ENCODE measurements around the gene SPTAN1.

SPTAN1 gene

DNA sequence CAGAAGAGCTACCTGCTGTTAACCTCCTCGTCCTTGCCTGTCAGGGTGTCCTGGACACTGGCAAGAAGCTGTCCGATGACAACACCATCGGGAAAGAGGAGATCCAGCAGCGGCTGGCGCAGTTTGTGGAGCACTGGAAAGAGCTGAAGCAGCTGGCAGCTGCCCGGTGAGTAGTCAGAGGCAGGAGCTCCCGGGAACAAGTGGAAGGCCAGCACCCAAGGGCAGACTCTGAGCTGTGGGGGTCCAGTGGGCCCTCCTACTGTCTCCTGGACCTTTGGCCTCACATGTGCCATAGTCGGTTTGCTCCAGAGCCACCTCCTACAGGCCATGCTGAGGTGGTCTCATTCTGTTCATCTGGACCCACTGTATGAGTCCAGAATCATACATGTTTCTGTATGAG, 65.6 kb downstream of the SPTAN1 start:
- H3K4me3 ChIP-seq (ENCODE audit: insufficient read depth in 1 of 2, low read depth in 1 of 2, low read length in 2 of 2), result no peak overlapping the region
- no peak overlapping the region for H2BK15ac ChIP-seq (ENCODE audit: low read depth, poor library complexity, severe bottlenecking)
- no peak overlapping the region for H2AK5ac ChIP-seq (ENCODE audit: low read length, severe bottlenecking)
- H2BK12ac ChIP-seq (ENCODE audit: low read length in 2 of 2), result no peak overlapping the region
- no peak overlapping the region for H3K4me2 ChIP-seq (ENCODE audit: low read length, poor library complexity, severe bottlenecking)
- H3K14ac ChIP-seq (ENCODE audit: low read length in 2 of 2), result no peak overlapping the region
- H3K9me3 ChIP-seq (ENCODE audit: control insufficient read depth, low read length), result no peaks in the 10 kb centered on the region
- whole genome bisulfite sequencing, result 98% methylated on average over 8 of the region's 8 CpGs
- H2AFZ ChIP-seq (ENCODE audit: low read depth, low read length), result no peak overlapping the region
- DNase-seq, result no peak
- peaks cover 85 to 93% of the 10 kb centered on the region in 2 experiments for H3K36me3 ChIP-seq (ENCODE audit: control insufficient read depth in 1 of 2, insufficient read depth in 2 of 2, low read depth in 1 of 2, low read length in 2 of 2)
- no peak overlapping the region for H2BK120ac ChIP-seq (ENCODE audit: low read depth, low read length)
- H3K4me1 ChIP-seq (ENCODE audit: control insufficient read depth, insufficient read depth, low read depth, low read length), result no peaks in the 10 kb centered on the region
- no peaks in the 10 kb centered on the region for H3K27me3 ChIP-seq (ENCODE audit: control insufficient read depth in 1 of 2, insufficient read depth in 1 of 2, low read length in 2 of 2)
- no peak overlapping the region for H3K23ac ChIP-seq (ENCODE audit: low read length in 2 of 2)
- no peak overlapping the region for H3K4ac ChIP-seq (ENCODE audit: low read depth in 1 of 2, low read length in 2 of 2)
- H2BK5ac ChIP-seq (ENCODE audit: low read depth, low read length, poor library complexity, severe bottlenecking), result no peak overlapping the region
- peaks cover 16% of the 10 kb centered on the region for H3K79me1 ChIP-seq (replicated peaks; ENCODE audit: low read length, poor library complexity, severe bottlenecking)
- H4K8ac ChIP-seq (ENCODE audit: low read length), result no peak overlapping the region
- H3K27ac ChIP-seq (ENCODE audit: low read length, poor library complexity, severe bottlenecking), result no peak overlapping the region
- H4K91ac ChIP-seq (ENCODE audit: low read length), result no peak overlapping the region
- H3K18ac ChIP-seq (ENCODE audit: low read depth in 1 of 2, low read length in 2 of 2), result no peak overlapping the region
- H3K9ac ChIP-seq (ENCODE audit: low read length), result no peak overlapping the region

DNA sequence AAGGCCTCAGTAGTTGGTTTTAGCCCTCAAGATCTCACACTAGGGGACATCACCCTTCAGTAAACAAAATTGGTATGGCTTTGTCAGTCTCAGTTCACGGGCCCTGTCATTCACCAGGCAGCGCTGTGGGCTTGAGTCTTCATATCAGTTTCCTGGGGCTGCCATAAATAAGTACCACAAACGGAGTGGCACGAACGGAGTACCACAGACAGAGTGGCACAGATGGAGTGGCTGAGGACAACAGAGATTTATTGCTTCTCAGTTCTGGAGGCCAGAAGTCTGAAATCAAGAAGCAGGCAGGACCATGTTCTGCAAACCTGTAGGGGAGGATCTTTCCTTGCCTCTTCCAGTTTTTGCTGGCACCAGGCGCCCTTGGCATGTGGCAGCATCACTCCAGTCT, 66.7 kb downstream of the SPTAN1 start:
- Histone ChIP-seq H3K27me3 (ENCODE audit: control insufficient read depth in 1 of 2, insufficient read depth in 1 of 2, low read length in 2 of 2) (no peaks in the 10 kb centered on the region), H2AFZ (ENCODE audit: low read depth, low read length) (no peak overlapping the region), H4K8ac (ENCODE audit: low read length) (no peak overlapping the region), H2BK120ac (ENCODE audit: low read depth, low read length) (no peak overlapping the region), H3K4me2 (ENCODE audit: low read length, poor library complexity, severe bottlenecking) (no peak overlapping the region), H3K36me3 (ENCODE audit: control insufficient read depth in 1 of 2, insufficient read depth in 2 of 2, low read depth in 1 of 2, low read length in 2 of 2) (peaks cover 80 to 93% of the 10 kb centered on the region in 2 experiments), H2AK5ac (ENCODE audit: low read length, severe bottlenecking) (no peak overlapping the region), H3K9me3 (ENCODE audit: control insufficient read depth, low read length) (no peaks in the 10 kb centered on the region), H3K4me3 (ENCODE audit: insufficient read depth in 1 of 2, low read depth in 1 of 2, low read length in 2 of 2) (no peak overlapping the region), H3K18ac (ENCODE audit: low read depth in 1 of 2, low read length in 2 of 2) (no peak overlapping the region), H2BK5ac (ENCODE audit: low read depth, low read length, poor library complexity, severe bottlenecking) (no peak overlapping the region), H3K79me1 (replicated peaks; ENCODE audit: low read length, poor library complexity, severe bottlenecking) (peaks cover 12% of the 10 kb centered on the region), H3K9ac (ENCODE audit: low read length) (no peak overlapping the region), H3K4me1 (ENCODE audit: control insufficient read depth, insufficient read depth, low read depth, low read length) (no peaks in the 10 kb centered on the region), H4K91ac (ENCODE audit: low read length) (no peak overlapping the region), H2BK15ac (ENCODE audit: low read depth, poor library complexity, severe bottlenecking) (no peak overlapping the region), H2BK12ac (ENCODE audit: low read length in 2 of 2) (no peak overlapping the region), H3K14ac (ENCODE audit: low read length in 2 of 2) (no peak overlapping the region), H3K27ac (ENCODE audit: low read length, poor library complexity, severe bottlenecking) (no peak overlapping the region), H3K4ac (ENCODE audit: low read depth in 1 of 2, low read length in 2 of 2) (no peak overlapping the region), H3K23ac (ENCODE audit: low read length in 2 of 2) (no peak overlapping the region)
- WGBS, result 98% methylated on average over 6 of the region's 6 CpGs
- no peak for DNase-seq

DNA sequence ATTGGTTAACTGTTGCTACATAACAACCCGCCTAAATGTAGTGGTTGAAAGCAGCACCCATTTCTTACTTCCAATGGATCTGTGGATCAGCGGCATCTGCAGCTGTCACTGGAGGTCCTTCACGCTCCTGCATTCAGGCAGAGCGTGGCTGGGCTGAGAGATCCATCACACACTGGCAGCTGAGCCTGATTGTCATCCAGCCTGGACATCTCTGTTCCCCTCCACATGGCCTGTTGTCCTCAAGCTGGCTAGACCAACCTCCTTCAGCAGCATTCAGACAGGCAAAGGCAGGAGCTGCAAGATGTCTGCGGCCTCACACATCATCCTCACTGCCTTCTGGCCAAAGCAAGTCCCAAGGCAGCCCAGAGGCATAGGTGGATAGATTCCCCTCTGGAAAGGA, 67.4 kb downstream of the SPTAN1 start:
- Histone ChIP-seq H3K14ac (ENCODE audit: low read length in 2 of 2) (no peak overlapping the region), H3K23ac (ENCODE audit: low read length in 2 of 2) (no peak overlapping the region), H3K4ac (ENCODE audit: low read depth in 1 of 2, low read length in 2 of 2) (no peak overlapping the region), H4K8ac (ENCODE audit: low read length) (no peak overlapping the region), H2BK12ac (ENCODE audit: low read length in 2 of 2) (no peak overlapping the region), H3K27ac (ENCODE audit: low read length, poor library complexity, severe bottlenecking) (no peak overlapping the region), H2BK5ac (ENCODE audit: low read depth, low read length, poor library complexity, severe bottlenecking) (no peak overlapping the region), H3K18ac (ENCODE audit: low read depth in 1 of 2, low read length in 2 of 2) (no peak overlapping the region), H3K79me1 (replicated peaks; ENCODE audit: low read length, poor library complexity, severe bottlenecking) (peaks cover 16% of the 10 kb centered on the region), H2BK120ac (ENCODE audit: low read depth, low read length) (no peak overlapping the region), H3K4me2 (ENCODE audit: low read length, poor library complexity, severe bottlenecking) (no peak overlapping the region), H3K36me3 (ENCODE audit: control insufficient read depth in 1 of 2, insufficient read depth in 2 of 2, low read depth in 1 of 2, low read length in 2 of 2) (peaks cover 82 to 93% of the 10 kb centered on the region in 2 experiments), H2BK15ac (ENCODE audit: low read depth, poor library complexity, severe bottlenecking) (no peak overlapping the region), H2AFZ (ENCODE audit: low read depth, low read length) (no peak overlapping the region), H3K9me3 (ENCODE audit: control insufficient read depth, low read length) (no peaks in the 10 kb centered on the region), H3K27me3 (ENCODE audit: control insufficient read depth in 1 of 2, insufficient read depth in 1 of 2, low read length in 2 of 2) (no peaks in the 10 kb centered on the region), H3K4me3 (ENCODE audit: insufficient read depth in 1 of 2, low read depth in 1 of 2, low read length in 2 of 2) (no peak overlapping the region), H4K91ac (ENCODE audit: low read length) (no peak overlapping the region), H3K9ac (ENCODE audit: low read length) (no peak overlapping the region), H3K4me1 (ENCODE audit: control insufficient read depth, insufficient read depth, low read depth, low read length) (no peaks in the 10 kb centered on the region), H2AK5ac (ENCODE audit: low read length, severe bottlenecking) (no peak overlapping the region)
- DNase-seq, result no peak
- WGBS, result 99% methylated on average over 5 of the region's 5 CpGs

DNA sequence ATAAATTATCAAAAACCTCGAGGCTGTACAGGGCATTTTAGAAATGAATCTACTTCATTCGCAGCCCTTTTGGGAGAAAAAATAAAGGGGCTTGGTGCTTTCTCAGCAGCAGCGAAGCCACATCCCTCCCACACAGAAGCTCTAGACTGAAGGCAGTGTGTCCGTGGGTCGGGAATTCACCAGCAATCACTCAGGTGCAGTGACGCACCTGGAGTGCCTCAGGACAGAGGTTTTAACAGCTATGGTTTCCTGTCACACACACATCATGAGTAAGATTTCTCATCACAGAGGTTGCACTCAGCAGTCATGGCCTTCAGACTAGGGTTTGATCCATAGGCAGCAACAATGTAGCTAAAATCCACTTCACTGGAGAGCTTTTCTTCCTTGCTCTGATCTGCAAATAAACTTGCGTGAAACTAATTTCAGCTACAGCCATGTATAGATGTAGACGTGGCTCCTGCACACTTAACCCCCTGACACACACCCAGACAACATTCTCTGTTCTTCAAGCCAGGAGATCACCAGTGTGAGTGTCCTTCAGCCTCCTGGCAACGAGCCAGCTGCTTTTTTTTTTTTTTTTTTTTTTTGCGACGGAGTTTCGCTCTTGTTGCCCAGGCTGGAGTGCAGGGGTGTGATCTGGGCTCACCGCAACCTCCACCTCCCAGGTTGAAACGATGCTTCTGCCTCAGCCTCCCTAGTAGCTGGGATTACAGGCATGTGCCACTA, 69.5 kb downstream of the SPTAN1 start:
- 94% methylated on average over 14 of the region's 14 CpGs for WGBS

More for the DNA sequence above, 69.5 kb downstream of the SPTAN1 start:
- H3K14ac ChIP-seq (ENCODE audit: low read length in 2 of 2), result no peak overlapping the region
- no peak overlapping the region for H2AK5ac ChIP-seq (ENCODE audit: low read length, severe bottlenecking)
- no peak overlapping the region for H2BK12ac ChIP-seq (ENCODE audit: low read length in 2 of 2)
- no peak overlapping the region for H3K4me3 ChIP-seq (ENCODE audit: insufficient read depth in 1 of 2, low read depth in 1 of 2, low read length in 2 of 2)
- H3K9me3 ChIP-seq (ENCODE audit: control insufficient read depth, low read length), result no peaks in the 10 kb centered on the region
- H3K23ac ChIP-seq (ENCODE audit: low read length in 2 of 2), result no peak overlapping the region
- H2AFZ ChIP-seq (ENCODE audit: low read depth, low read length), result no peak overlapping the region
- no peak overlapping the region for H3K4ac ChIP-seq (ENCODE audit: low read depth in 1 of 2, low read length in 2 of 2)
- H3K9ac ChIP-seq (ENCODE audit: low read length), result no peak overlapping the region
- no peak overlapping the region for H4K8ac ChIP-seq (ENCODE audit: low read length)
- H3K79me1 ChIP-seq (replicated peaks; ENCODE audit: low read length, poor library complexity, severe bottlenecking), result peaks cover 22% of the 10 kb centered on the region
- H3K4me1 ChIP-seq (ENCODE audit: control insufficient read depth, insufficient read depth, low read depth, low read length), result no peaks in the 10 kb centered on the region
- no peak overlapping the region for H2BK120ac ChIP-seq (ENCODE audit: low read depth, low read length)
- no peak overlapping the region for H2BK15ac ChIP-seq (ENCODE audit: low read depth, poor library complexity, severe bottlenecking)
- H2BK5ac ChIP-seq (ENCODE audit: low read depth, low read length, poor library complexity, severe bottlenecking), result no peak overlapping the region
- no peak overlapping the region for H3K27ac ChIP-seq (ENCODE audit: low read length, poor library complexity, severe bottlenecking)
- H3K18ac ChIP-seq (ENCODE audit: low read depth in 1 of 2, low read length in 2 of 2), result no peak overlapping the region
- H3K36me3 ChIP-seq (ENCODE audit: control insufficient read depth in 1 of 2, insufficient read depth in 2 of 2, low read depth in 1 of 2, low read length in 2 of 2), result peaks cover 88 to 93% of the 10 kb centered on the region in 2 experiments
- no peaks in the 10 kb centered on the region for H3K27me3 ChIP-seq (ENCODE audit: control insufficient read depth in 1 of 2, insufficient read depth in 1 of 2, low read length in 2 of 2)
- H4K91ac ChIP-seq (ENCODE audit: low read length), result no peak overlapping the region
- DNase-seq, result no peak
- H3K4me2 ChIP-seq (ENCODE audit: low read length, poor library complexity, severe bottlenecking), result no peak overlapping the region

Measured in mesenchymal stem cell (in vitro differentiated cells and primary cell).